ENCODE results near the gene ARHGEF17.
A peak's percentile ranks its signal among the peaks of the same experiment; 100 is the strongest.

Gene ARHGEF17

GRCh38 chr11:73409431-73409830 is 101.4 kb downstream of the ARHGEF17 start:
- ChIA-PET CTCF (interaction anchor here (1.4 to 2.3 kb wide), 2 partner anchors 59 to 252 kb away, joined by 6 to 9 read pairs; no protein-coding TSS in a partner anchor), POLR2A (no interaction called here)
- no peak overlapping the region for H3K27ac ChIP-seq (ENCODE audit: extremely low read depth, low read depth, low read length)
- no peaks in the 10 kb centered on the region for H3K9me3 ChIP-seq (ENCODE audit: control insufficient read depth, insufficient read depth, low read depth, low read length)
- H3K4me3 ChIP-seq (ENCODE audit: low read depth, low read length) = no peak overlapping the region
- peaks cover 0 to 51% of the 10 kb centered on the region in 2 experiments; a peak in 2 of 3 replicates for H3K36me3 ChIP-seq (ENCODE audit: control insufficient read depth in 2 of 2, insufficient read depth in 1 of 2, low read length in 2 of 2)
- no peaks in the 10 kb centered on the region for H3K4me1 ChIP-seq (ENCODE audit: control insufficient read depth, insufficient read depth, low read length)
- TF ChIP-seq SCRT2 (tag by site-specific recombination; IDR thresholded peaks at IDR 0.05) (peak; percentile 38), ZNF645 (tag by site-specific recombination; IDR thresholded peaks at IDR 0.05) (no peak)

- H3K27ac ChIP-seq (ENCODE audit: extremely low read depth, low read depth, low read length) = no peak overlapping the region
- no peaks in the 10 kb centered on the region for H3K9me3 ChIP-seq (ENCODE audit: control insufficient read depth, insufficient read depth, low read depth, low read length)
- no peak for TF ChIP-seq ZNF660 (tag by site-specific recombination; IDR thresholded peaks at IDR 0.05)
- H3K4me1 ChIP-seq (ENCODE audit: control insufficient read depth, insufficient read depth, low read length) = no peaks in the 10 kb centered on the region
- peaks cover 0 to 44% of the 10 kb centered on the region in 2 experiments; a peak in 2 of 3 replicates for H3K36me3 ChIP-seq (ENCODE audit: control insufficient read depth in 2 of 2, insufficient read depth in 1 of 2, low read length in 2 of 2)
- ChIA-PET CTCF (interaction anchor here (0.5 to 2.3 kb wide), 6 partner anchors 9 to 251 kb away, joined by 3 to 9 read pairs (median 4); no protein-coding TSS in a partner anchor), POLR2A (no interaction called here)
- H3K4me3 ChIP-seq (ENCODE audit: low read depth, low read length) = no peak overlapping the region
Measured at GRCh38 chr11:73410627-73411026, 102.6 kb downstream of the ARHGEF17 start.

GRCh38 chr11:73411031-73411430 is 103.0 kb downstream of the ARHGEF17 start:
- no peak for TF ChIP-seq ZNF433 (tag by site-specific recombination; IDR thresholded peaks at IDR 0.05; ENCODE audit: low read depth)
- TF ChIP-seq, protein P1, sequence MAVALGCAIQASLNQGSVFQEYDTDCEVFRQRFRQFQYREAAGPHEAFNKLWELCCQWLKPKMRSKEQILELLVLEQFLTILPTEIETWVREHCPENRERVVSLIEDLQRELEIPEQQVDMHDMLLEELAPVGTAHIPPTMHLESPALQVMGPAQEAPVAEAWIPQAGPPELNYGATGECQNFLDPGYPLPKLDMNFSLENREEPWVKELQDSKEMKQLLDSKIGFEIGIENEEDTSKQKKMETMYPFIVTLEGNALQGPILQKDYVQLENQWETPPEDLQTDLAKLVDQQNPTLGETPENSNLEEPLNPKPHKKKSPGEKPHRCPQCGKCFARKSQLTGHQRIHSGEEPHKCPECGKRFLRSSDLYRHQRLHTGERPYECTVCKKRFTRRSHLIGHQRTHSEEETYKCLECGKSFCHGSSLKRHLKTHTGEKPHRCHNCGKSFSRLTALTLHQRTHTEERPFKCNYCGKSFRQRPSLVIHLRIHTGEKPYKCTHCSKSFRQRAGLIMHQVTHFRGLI (tag by site-specific recombination; IDR thresholded peaks at IDR 0.05) = no peak
- TF ChIP-seq ZNF837 (tag by site-specific recombination; IDR thresholded peaks at IDR 0.05) = no peak
- H3K36me3 ChIP-seq (ENCODE audit: control insufficient read depth in 2 of 2, insufficient read depth in 1 of 2, low read length in 2 of 2) = peaks cover 0 to 42% of the 10 kb centered on the region in 2 experiments; a peak in 2 of 3 replicates
- no peaks in the 10 kb centered on the region for H3K9me3 ChIP-seq (ENCODE audit: control insufficient read depth, insufficient read depth, low read depth, low read length)
- H3K4me3 ChIP-seq (ENCODE audit: low read depth, low read length) = no peak overlapping the region
- H3K27ac ChIP-seq (ENCODE audit: extremely low read depth, low read depth, low read length) = no peak overlapping the region
- H3K4me1 ChIP-seq (ENCODE audit: control insufficient read depth, insufficient read depth, low read length) = no peaks in the 10 kb centered on the region
- CTCF ChIA-PET = interaction anchor here (0.7 to 2.3 kb wide), 5 partner anchors 9 to 250 kb away, joined by 3 to 9 read pairs (median 5); no protein-coding TSS in a partner anchor
- POLR2A ChIA-PET = no interaction called here

GRCh38 chr11:73412308-73412707 is 104.2 kb downstream of the ARHGEF17 start:
- Histone ChIP-seq H3K9me3 (ENCODE audit: control insufficient read depth, insufficient read depth, low read depth, low read length) (no peaks in the 10 kb centered on the region), H3K27ac (ENCODE audit: extremely low read depth, low read depth, low read length) (no peak overlapping the region), H3K4me1 (ENCODE audit: control insufficient read depth, insufficient read depth, low read length) (no peaks in the 10 kb centered on the region), H3K36me3 (ENCODE audit: control insufficient read depth in 2 of 2, insufficient read depth in 1 of 2, low read length in 2 of 2) (peaks cover 0 to 30% of the 10 kb centered on the region in 2 experiments; a peak in 2 of 3 replicates), H3K4me3 (ENCODE audit: low read depth, low read length) (no peak overlapping the region)
- TF ChIP-seq ZNF175 (tag by site-specific recombination; IDR thresholded peaks at IDR 0.05) (no peak), ZSCAN5A (tag by site-specific recombination; IDR thresholded peaks at IDR 0.05) (no peak), ZNF585B (tag by site-specific recombination; IDR thresholded peaks at IDR 0.05) (no peak), ZNF248 (tag by site-specific recombination; IDR thresholded peaks at IDR 0.05) (no peak), FEZF1 (tag by site-specific recombination; IDR thresholded peaks at IDR 0.05) (no peak), GLI2 (tag by site-specific recombination; IDR thresholded peaks at IDR 0.05; ENCODE audit: borderline replicate concordance, low read depth) (no peak), ZFP41 (tag by site-specific recombination; IDR thresholded peaks at IDR 0.05; ENCODE audit: borderline replicate concordance) (no peak)
- TF ChIP-seq, protein P2, sequence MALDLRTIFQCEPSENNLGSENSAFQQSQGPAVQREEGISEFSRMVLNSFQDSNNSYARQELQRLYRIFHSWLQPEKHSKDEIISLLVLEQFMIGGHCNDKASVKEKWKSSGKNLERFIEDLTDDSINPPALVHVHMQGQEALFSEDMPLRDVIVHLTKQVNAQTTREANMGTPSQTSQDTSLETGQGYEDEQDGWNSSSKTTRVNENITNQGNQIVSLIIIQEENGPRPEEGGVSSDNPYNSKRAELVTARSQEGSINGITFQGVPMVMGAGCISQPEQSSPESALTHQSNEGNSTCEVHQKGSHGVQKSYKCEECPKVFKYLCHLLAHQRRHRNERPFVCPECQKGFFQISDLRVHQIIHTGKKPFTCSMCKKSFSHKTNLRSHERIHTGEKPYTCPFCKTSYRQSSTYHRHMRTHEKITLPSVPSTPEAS (tag by site-specific recombination; IDR thresholded peaks at IDR 0.05) = no peak
- TF ChIP-seq, protein P3, sequence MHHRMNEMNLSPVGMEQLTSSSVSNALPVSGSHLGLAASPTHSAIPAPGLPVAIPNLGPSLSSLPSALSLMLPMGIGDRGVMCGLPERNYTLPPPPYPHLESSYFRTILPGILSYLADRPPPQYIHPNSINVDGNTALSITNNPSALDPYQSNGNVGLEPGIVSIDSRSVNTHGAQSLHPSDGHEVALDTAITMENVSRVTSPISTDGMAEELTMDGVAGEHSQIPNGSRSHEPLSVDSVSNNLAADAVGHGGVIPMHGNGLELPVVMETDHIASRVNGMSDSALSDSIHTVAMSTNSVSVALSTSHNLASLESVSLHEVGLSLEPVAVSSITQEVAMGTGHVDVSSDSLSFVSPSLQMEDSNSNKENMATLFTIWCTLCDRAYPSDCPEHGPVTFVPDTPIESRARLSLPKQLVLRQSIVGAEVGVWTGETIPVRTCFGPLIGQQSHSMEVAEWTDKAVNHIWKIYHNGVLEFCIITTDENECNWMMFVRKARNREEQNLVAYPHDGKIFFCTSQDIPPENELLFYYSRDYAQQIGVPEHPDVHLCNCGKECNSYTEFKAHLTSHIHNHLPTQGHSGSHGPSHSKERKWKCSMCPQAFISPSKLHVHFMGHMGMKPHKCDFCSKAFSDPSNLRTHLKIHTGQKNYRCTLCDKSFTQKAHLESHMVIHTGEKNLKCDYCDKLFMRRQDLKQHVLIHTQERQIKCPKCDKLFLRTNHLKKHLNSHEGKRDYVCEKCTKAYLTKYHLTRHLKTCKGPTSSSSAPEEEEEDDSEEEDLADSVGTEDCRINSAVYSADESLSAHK (tag by site-specific recombination; IDR thresholded peaks at IDR 0.05) = no peak
- CTCF ChIA-PET = interaction anchor here (0.6 to 1.1 kb wide), 4 partner anchors 11 to 1154 kb away, joined by 3 to 5 read pairs (median 4); no protein-coding TSS in a partner anchor
- POLR2A ChIA-PET = no interaction called here
